Keratinocyte (primary cell): ENCODE measurements around the gene ME1. TPM values are rescaled to one million over a fixed set of nuclear protein-coding genes. Genes with fewer than 3 reads are reported as not detected.

Experiments
- DNase-seq: peaks from one replicate; pipeline ENCODE4 v3.0.0-alpha.2; 2011; ENCODE audit warnings: low read depth, missing footprints, low spot score
- FAIRE-seq: peaks from 2 replicates; lab custom pipeline; 2011; peaks lifted over from hg19 to GRCh38; lab: Jason Lieb, UNC
- H2AFZ ChIP-seq: 2 replicates; pipeline ENCODE4 v1.6.0; 2012; ENCODE audit warnings: low read length, control low read depth, inconsistent platforms; ENCODE audit not compliant: control insufficient read depth
- H3K27ac ChIP-seq: 2 replicates; pipeline ENCODE4 v1.5.1; 2011; ENCODE audit warnings: low read length; ENCODE audit not compliant: control insufficient read depth, insufficient read depth
- H3K27me3 ChIP-seq: 3 replicates; pipeline ENCODE4 v1.6.0; 2011; ENCODE audit warnings: low read length; ENCODE audit not compliant: control insufficient read depth, insufficient read depth; ENCODE audit errors: extremely low read depth
- H3K36me3 ChIP-seq, 2 experiments: 2 replicates in 1 of 2; 3 replicates in 1 of 2; pipeline ENCODE4 v1.5.1; 2011; ENCODE audit warnings: low read length in 2 of 2, mild to moderate bottlenecking in 1 of 2; ENCODE audit not compliant: control insufficient read depth in 2 of 2, insufficient read depth in 2 of 2; ENCODE audit errors: extremely low read depth in 1 of 2
- H3K4me1 ChIP-seq: 3 replicates; pipeline ENCODE4 v1.5.1; 2011; ENCODE audit warnings: low read length; ENCODE audit not compliant: control insufficient read depth, insufficient read depth; ENCODE audit errors: extremely low read depth
- H3K4me2 ChIP-seq: 3 replicates; pipeline ENCODE4 v1.6.0; 2011; ENCODE audit warnings: low read depth, low read length; ENCODE audit not compliant: control insufficient read depth, insufficient read depth; ENCODE audit errors: extremely low read depth
- H3K4me3 ChIP-seq, 3 experiments: fragments of 200-600 bp in 1 of 3; sonication (generic) in 1 of 3; 2 replicates in 2 of 3; 3 replicates in 1 of 3; pipeline ENCODE4 v1.5.1; 2011 to 2016; ENCODE audit warnings: low read length in 3 of 3, mild to moderate bottlenecking in 3 of 3, control low read depth in 2 of 3, inconsistent platforms in 1 of 3, low read depth in 1 of 3, mixed read lengths in 1 of 3, mixed run types in 1 of 3, moderate library complexity in 1 of 3; ENCODE audit not compliant: control insufficient read depth in 2 of 3, insufficient read depth in 2 of 3; ENCODE audit errors: extremely low read depth in 1 of 3
- H3K79me2 ChIP-seq: 2 replicates; pipeline ENCODE4 v1.6.0; 2012; ENCODE audit warnings: low read length; ENCODE audit not compliant: control insufficient read depth, insufficient read depth
- H3K9ac ChIP-seq: 3 replicates; pipeline ENCODE4 v1.6.0; 2011; ENCODE audit warnings: low read length; ENCODE audit not compliant: control insufficient read depth, insufficient read depth; ENCODE audit errors: extremely low read depth
- H3K9me1 ChIP-seq: 3 replicates; pipeline ENCODE4 v1.6.0; 2011; ENCODE audit warnings: low read length; ENCODE audit not compliant: control insufficient read depth, insufficient read depth; ENCODE audit errors: extremely low read depth
- H3K9me3 ChIP-seq: 2 replicates; pipeline ENCODE4 v1.5.1; 2012; ENCODE audit warnings: low read depth, low read length; ENCODE audit not compliant: control insufficient read depth
- H4K20me1 ChIP-seq: 3 replicates; pipeline ENCODE4 v1.6.0; 2011; ENCODE audit warnings: low read length; ENCODE audit not compliant: control insufficient read depth, insufficient read depth; ENCODE audit errors: extremely low read depth
- EZH2 ChIP-seq: IDR thresholded peaks from one replicate; pipeline ENCODE4 v1.6.1; 2012; ENCODE audit warnings: inconsistent platforms, mild to moderate bottlenecking, low read length, moderate library complexity
- dilution Hi-C: fragments of 300-500 bp; cut with MboI; formaldehyde crosslinking; loops from one replicate; pipeline ENCODE4 v1.7.0; 2020; ENCODE audit warnings: low sequenced_read_pairs; ENCODE audit not compliant: extremely low pct_ligation_motif_present
- polyA plus RNA-seq, 5 experiments: library from polyadenylated mRNA; depleted of rRNA in 3 of 5; stranded (reverse) in 3 of 5; stranded (forward) in 1 of 5; unstranded in 1 of 5; fragments of >200 nt; gene quantifications; 1 replicate in 1 of 5; 2 replicates in 3 of 5; 3 replicates in 1 of 5; pipeline versions ENCODE4 v1.2.1 to v1.2.3, GENCODE V29; 2011 to 2012; ENCODE audit warnings: missing spikeins in 2 of 5, low read depth in 1 of 5, low replicate concordance in 1 of 5
- TF ChIP-seq, protein P1 (sequence below), 3 experiments: IDR thresholded peaks in 1 of 3; conservative IDR thresholded peaks in 1 of 3; optimal IDR thresholded peaks in 1 of 3; 2 replicates in 2 of 3; 3 replicates in 1 of 3; pipeline versions ENCODE3 to v1.5.1; 2011; ENCODE audit warnings: low read length in 3 of 3, mild to moderate bottlenecking in 3 of 3, moderate library complexity in 2 of 3, control low read depth in 1 of 3, inconsistent platforms in 1 of 3; ENCODE audit not compliant: insufficient read depth in 2 of 3; ENCODE audit errors: extremely low read depth in 1 of 3

ME1 gene
- polyA plus RNA-seq, 1 donor (not counting 4 experiments of a cell fraction or from before 2014, with no cell fraction given): 27.7 TPM

DNA sequence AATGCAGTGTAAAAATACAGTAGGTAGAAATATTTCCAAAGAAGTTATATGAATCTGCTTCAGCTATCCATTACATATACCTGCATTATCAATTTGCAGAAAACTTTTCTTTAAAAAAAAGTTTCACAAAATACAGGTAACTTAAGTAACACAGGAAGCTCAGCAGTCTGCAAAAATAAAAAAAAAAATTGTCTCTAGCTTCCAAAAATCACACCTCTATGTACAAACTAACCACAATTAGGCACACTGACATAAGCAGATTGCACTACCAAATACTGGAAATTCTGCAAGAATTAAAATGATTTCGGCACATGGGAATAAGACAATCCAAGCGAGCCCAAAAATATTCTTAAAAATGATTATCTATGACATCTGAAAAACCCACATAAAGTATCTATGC, 41.2 kb downstream of the ME1 start:
- Histone ChIP-seq H3K9me3 (no peaks in the 10 kb centered on the region), H4K20me1 (no peaks in the 10 kb centered on the region), H3K4me3 (no peak overlapping the region), H3K4me1 (no peaks in the 10 kb centered on the region), H3K27ac (no peak overlapping the region), H3K79me2 (peaks cover 4% of the 10 kb centered on the region), H3K4me2 (no peak overlapping the region), H3K27me3 (no peaks in the 10 kb centered on the region), H3K9me1 (no peaks in the 10 kb centered on the region), H3K36me3 (peaks cover 0 to 8% of the 10 kb centered on the region in 2 experiments), H3K9ac (no peak overlapping the region), H2AFZ (no peak overlapping the region)
- TF ChIP-seq EZH2: no peak
- TF ChIP-seq, protein P1, sequence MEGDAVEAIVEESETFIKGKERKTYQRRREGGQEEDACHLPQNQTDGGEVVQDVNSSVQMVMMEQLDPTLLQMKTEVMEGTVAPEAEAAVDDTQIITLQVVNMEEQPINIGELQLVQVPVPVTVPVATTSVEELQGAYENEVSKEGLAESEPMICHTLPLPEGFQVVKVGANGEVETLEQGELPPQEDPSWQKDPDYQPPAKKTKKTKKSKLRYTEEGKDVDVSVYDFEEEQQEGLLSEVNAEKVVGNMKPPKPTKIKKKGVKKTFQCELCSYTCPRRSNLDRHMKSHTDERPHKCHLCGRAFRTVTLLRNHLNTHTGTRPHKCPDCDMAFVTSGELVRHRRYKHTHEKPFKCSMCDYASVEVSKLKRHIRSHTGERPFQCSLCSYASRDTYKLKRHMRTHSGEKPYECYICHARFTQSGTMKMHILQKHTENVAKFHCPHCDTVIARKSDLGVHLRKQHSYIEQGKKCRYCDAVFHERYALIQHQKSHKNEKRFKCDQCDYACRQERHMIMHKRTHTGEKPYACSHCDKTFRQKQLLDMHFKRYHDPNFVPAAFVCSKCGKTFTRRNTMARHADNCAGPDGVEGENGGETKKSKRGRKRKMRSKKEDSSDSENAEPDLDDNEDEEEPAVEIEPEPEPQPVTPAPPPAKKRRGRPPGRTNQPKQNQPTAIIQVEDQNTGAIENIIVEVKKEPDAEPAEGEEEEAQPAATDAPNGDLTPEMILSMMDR (optimal IDR thresholded peaks at IDR 0.05 in 1 of 3, IDR thresholded peaks at IDR 0.05 in 1 of 3, conservative IDR thresholded peaks at IDR 0.05 in 1 of 3; ENCODE audit: extremely low read depth in 1 of 3, insufficient read depth in 2 of 3, low read length in 3 of 3): no peak
- DNase-seq (no peak), FAIRE-seq (no peak)
- dilution Hi-C loops: no loop called here

DNA sequence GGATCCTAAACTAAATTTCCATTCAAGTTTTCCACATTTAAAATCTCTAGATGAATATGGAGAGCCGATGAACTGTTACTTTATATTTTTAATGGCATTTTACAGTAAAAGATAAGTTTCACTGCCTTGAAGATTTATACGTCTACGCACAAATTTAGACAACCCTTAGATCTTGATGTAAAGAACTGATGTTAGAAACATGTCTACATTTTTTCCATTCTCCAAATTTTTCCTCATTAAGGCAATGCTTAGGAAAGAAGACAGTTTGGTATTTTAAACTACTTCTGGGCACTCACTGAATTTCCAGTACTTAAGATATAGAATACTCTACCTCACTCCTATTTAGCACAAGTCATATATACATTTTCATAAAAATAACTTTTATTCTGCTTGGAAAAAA, 45.4 kb downstream of the ME1 start:
- TF ChIP-seq EZH2: no peak
- TF ChIP-seq, protein P1 (optimal IDR thresholded peaks at IDR 0.05 in 1 of 3, IDR thresholded peaks at IDR 0.05 in 1 of 3, conservative IDR thresholded peaks at IDR 0.05 in 1 of 3; ENCODE audit: extremely low read depth in 1 of 3, insufficient read depth in 2 of 3, low read length in 3 of 3): no peak
- no peak for FAIRE-seq
- no peak overlapping the region for H3K9ac ChIP-seq

More for the DNA sequence above, 45.4 kb downstream of the ME1 start:
- no peaks in the 10 kb centered on the region for H3K9me3 ChIP-seq
- no peak overlapping the region for H2AFZ ChIP-seq
- H3K79me2 ChIP-seq: peaks cover 1% of the 10 kb centered on the region
- no peak for DNase-seq
- H3K27me3 ChIP-seq: no peaks in the 10 kb centered on the region
- no peaks in the 10 kb centered on the region for H4K20me1 ChIP-seq
- no peak overlapping the region for H3K4me2 ChIP-seq
- dilution Hi-C loops: no loop called here
- H3K4me3 ChIP-seq: no peak overlapping the region
- no peaks in the 10 kb centered on the region for H3K36me3 ChIP-seq
- no peaks in the 10 kb centered on the region for H3K9me1 ChIP-seq
- H3K27ac ChIP-seq: no peak overlapping the region
- H3K4me1 ChIP-seq: no peaks in the 10 kb centered on the region
